Astrocyte (in vitro differentiated cells and primary cell): Measurements from ENCODE around the gene RBM14. TPM values are rescaled to one million over a fixed set of nuclear protein-coding genes. Genes with fewer than 3 reads are reported as not detected.

Experiments used
- DNase-seq: peaks from one replicate; pipeline ENCODE4 v3.0.0-alpha.2; 2010; ENCODE audit warnings: low read depth
- FAIRE-seq: peaks from 2 replicates; lab custom pipeline; 2011; peaks lifted over from hg19 to GRCh38; lab: Jason Lieb, UNC
- H2AFZ ChIP-seq: 2 replicates; pipeline ENCODE4 v1.6.0; 2012; ENCODE audit warnings: low read depth, low read length, inconsistent platforms
- H3K27ac ChIP-seq: 2 replicates; pipeline ENCODE4 v1.5.1; 2011; ENCODE audit warnings: low read depth, low read length, inconsistent platforms
- H3K27me3 ChIP-seq: 2 replicates; pipeline ENCODE4 v1.6.0; 2011; ENCODE audit warnings: low read length, inconsistent platforms; ENCODE audit not compliant: insufficient read depth
- H3K36me3 ChIP-seq: 2 replicates; pipeline ENCODE4 v1.5.1; 2011; ENCODE audit warnings: low read length, inconsistent platforms; ENCODE audit not compliant: insufficient read depth
- H3K4me1 ChIP-seq: 2 replicates; pipeline ENCODE4 v1.5.1; 2011; ENCODE audit warnings: low read length, inconsistent platforms; ENCODE audit not compliant: insufficient read depth
- H3K4me2 ChIP-seq: 2 replicates; pipeline ENCODE4 v1.6.0; 2012; ENCODE audit warnings: low read length, inconsistent platforms
- H3K4me3 ChIP-seq: 2 replicates; pipeline ENCODE4 v1.5.1; 2011; ENCODE audit warnings: low read depth, mild to moderate bottlenecking, low read length, inconsistent platforms; ENCODE audit not compliant: insufficient read depth
- H3K79me2 ChIP-seq: 2 replicates; pipeline ENCODE4 v1.6.0; 2012; ENCODE audit warnings: mild to moderate bottlenecking, low read length, inconsistent platforms; ENCODE audit not compliant: insufficient read depth
- H3K9ac ChIP-seq: 2 replicates; pipeline ENCODE4 v1.6.0; 2012; ENCODE audit warnings: mild to moderate bottlenecking, low read length, inconsistent platforms
- H3K9me3 ChIP-seq: 2 replicates; pipeline ENCODE4 v1.5.1; 2012; ENCODE audit warnings: low read depth, mild to moderate bottlenecking, low read length, inconsistent platforms; ENCODE audit not compliant: insufficient read depth
- H4K20me1 ChIP-seq: 2 replicates; pipeline ENCODE4 v1.6.0; 2012; ENCODE audit warnings: low read length, inconsistent platforms; ENCODE audit not compliant: insufficient read depth
- H3K27ac Mint-ChIP-seq: one replicate; pipeline ENCODE4 v1.8.0; 2021; ENCODE audit warnings: mild to moderate bottlenecking, mixed read lengths; ENCODE audit not compliant: unreplicated experiment
- H3K27me3 Mint-ChIP-seq: one replicate; pipeline ENCODE4 v1.8.0; 2021; ENCODE audit warnings: low read depth, mixed read lengths; ENCODE audit not compliant: unreplicated experiment
- H3K36me3 Mint-ChIP-seq: one replicate; pipeline ENCODE4 v1.8.0; 2021; ENCODE audit warnings: low read depth, mixed read lengths; ENCODE audit not compliant: unreplicated experiment
- H3K4me1 Mint-ChIP-seq: one replicate; pipeline ENCODE4 v1.8.0; 2021; ENCODE audit warnings: low read depth, mixed read lengths; ENCODE audit not compliant: unreplicated experiment
- H3K4me3 Mint-ChIP-seq: one replicate; pipeline ENCODE4 v1.8.0; 2021; ENCODE audit warnings: mild to moderate bottlenecking, moderate library complexity, mixed read lengths; ENCODE audit not compliant: unreplicated experiment
- H3K9me3 Mint-ChIP-seq: one replicate; pipeline ENCODE4 v1.8.0; 2021; ENCODE audit warnings: mild to moderate bottlenecking, mixed read lengths; ENCODE audit not compliant: unreplicated experiment
- EZH2 ChIP-seq: IDR thresholded peaks from 2 replicates; pipeline ENCODE4 v1.6.1; 2012; ENCODE audit warnings: mild to moderate bottlenecking, low read length, inconsistent platforms; ENCODE audit not compliant: insufficient read depth
- total RNA-seq: library from RNA; stranded (reverse); gene quantifications from 2 replicates; pipeline ENCODE4 v1.2.1, GENCODE V29; 2021
- TF ChIP-seq, protein P1 (sequence below): IDR thresholded peaks from 2 replicates; pipeline ENCODE4 v1.5.1; 2011; ENCODE audit warnings: low read depth, mild to moderate bottlenecking, inconsistent platforms, low read length, moderate library complexity; ENCODE audit not compliant: insufficient read depth

RBM14 gene
- total RNA-seq, 1 donor from 2014 or later = 59.7 TPM

DNA sequence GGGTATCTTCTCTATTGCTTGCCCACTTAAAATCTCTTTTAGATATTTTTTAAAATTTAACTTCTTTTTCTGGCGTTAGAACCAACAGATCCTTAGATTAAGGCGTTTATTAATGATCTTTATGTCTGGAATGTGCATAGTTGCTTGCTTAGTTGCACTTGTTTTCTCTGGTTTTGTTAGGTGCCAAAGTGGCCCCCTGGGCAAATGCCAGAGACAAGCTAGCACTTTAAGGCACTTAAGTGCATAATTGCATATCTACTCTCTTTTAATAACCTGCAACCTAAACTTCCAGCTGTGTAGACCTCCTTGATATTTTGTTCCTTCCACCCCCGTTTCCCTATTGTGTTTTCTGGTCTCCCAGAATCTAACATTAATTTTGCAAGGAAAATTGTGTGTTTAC lies 25.4 kb downstream of the RBM14 start:
- Histone ChIP-seq H3K4me3 (peak overlapping the region; percentile 89), H3K4me1 (peaks cover 48% of the 10 kb centered on the region), H3K27me3 (no peaks in the 10 kb centered on the region), H3K4me2 (peak overlapping the region; percentile 96), H3K9ac (peak overlapping the region; percentile 92), H3K36me3 (peaks cover 61% of the 10 kb centered on the region), H4K20me1 (peaks cover 87% of the 10 kb centered on the region), H3K9me3 (no peaks in the 10 kb centered on the region), H3K27ac (no peak overlapping the region), H3K79me2 (peaks cover 97% of the 10 kb centered on the region), H2AFZ (no peak overlapping the region)
- Mint-ChIP-seq H3K27ac (no peak overlapping the region), H3K9me3 (no peaks in the 10 kb centered on the region), H3K4me1 (peaks cover 51% of the 10 kb centered on the region), H3K36me3 (peaks cover 32% of the 10 kb centered on the region), H3K27me3 (no peaks in the 10 kb centered on the region), H3K4me3 (peak overlapping the region; percentile 99)
- TF ChIP-seq, protein P1, sequence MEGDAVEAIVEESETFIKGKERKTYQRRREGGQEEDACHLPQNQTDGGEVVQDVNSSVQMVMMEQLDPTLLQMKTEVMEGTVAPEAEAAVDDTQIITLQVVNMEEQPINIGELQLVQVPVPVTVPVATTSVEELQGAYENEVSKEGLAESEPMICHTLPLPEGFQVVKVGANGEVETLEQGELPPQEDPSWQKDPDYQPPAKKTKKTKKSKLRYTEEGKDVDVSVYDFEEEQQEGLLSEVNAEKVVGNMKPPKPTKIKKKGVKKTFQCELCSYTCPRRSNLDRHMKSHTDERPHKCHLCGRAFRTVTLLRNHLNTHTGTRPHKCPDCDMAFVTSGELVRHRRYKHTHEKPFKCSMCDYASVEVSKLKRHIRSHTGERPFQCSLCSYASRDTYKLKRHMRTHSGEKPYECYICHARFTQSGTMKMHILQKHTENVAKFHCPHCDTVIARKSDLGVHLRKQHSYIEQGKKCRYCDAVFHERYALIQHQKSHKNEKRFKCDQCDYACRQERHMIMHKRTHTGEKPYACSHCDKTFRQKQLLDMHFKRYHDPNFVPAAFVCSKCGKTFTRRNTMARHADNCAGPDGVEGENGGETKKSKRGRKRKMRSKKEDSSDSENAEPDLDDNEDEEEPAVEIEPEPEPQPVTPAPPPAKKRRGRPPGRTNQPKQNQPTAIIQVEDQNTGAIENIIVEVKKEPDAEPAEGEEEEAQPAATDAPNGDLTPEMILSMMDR = no peak
- TF ChIP-seq EZH2 = no peak
- FAIRE-seq (no peak), DNase-seq (peak; percentile 49)

DNA sequence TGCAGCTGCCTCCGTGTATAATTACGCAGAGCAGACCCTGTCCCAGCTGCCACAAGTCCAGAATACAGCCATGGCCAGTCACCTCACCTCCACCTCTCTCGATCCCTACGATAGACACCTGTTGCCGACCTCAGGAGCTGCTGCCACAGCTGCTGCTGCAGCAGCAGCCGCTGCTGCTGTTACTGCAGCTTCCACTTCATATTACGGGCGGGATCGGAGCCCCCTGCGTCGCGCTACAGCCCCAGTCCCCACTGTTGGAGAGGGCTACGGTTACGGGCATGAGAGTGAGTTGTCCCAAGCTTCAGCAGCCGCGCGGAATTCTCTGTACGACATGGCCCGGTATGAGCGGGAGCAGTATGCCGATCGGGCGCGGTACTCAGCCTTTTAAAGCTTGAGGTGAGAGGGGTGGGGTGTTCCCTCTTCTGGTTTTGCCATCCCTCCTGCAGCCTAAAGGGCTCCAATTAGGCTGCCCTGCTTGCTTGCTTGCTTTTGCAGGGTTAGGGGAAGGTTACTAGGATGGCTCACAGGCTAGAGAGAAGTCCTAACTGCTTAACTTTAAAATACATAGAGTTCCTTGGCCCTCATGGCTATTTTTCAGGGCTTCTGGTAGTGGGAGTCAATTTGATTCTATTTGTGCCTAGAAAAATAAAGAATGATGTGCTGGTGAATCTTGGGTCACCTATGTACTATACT lies 27.5 kb downstream of the RBM14 start:
- Histone ChIP-seq H2AFZ (no peak overlapping the region), H3K27ac (no peak overlapping the region), H4K20me1 (peaks cover 98% of the 10 kb centered on the region), H3K36me3 (peaks cover 67% of the 10 kb centered on the region), H3K4me1 (peaks cover 39% of the 10 kb centered on the region), H3K9me3 (no peaks in the 10 kb centered on the region), H3K4me3 (no peak overlapping the region), H3K9ac (no peak overlapping the region), H3K79me2 (peaks cover 99% of the 10 kb centered on the region), H3K4me2 (peak overlapping the region; percentile 96), H3K27me3 (no peaks in the 10 kb centered on the region)
- H3K4me3 Mint-ChIP-seq = peak overlapping the region; percentile 99
- no peaks in the 10 kb centered on the region for H3K9me3 Mint-ChIP-seq
- no peak for DNase-seq
- no peaks in the 10 kb centered on the region for H3K27me3 Mint-ChIP-seq
- peak overlapping the region; percentile 36 for H3K27ac Mint-ChIP-seq
- H3K36me3 Mint-ChIP-seq = peaks cover 32% of the 10 kb centered on the region
- no peak for FAIRE-seq
- TF ChIP-seq, protein P1 = no peak
- no peak for TF ChIP-seq EZH2
- peaks cover 50% of the 10 kb centered on the region for H3K4me1 Mint-ChIP-seq

DNA sequence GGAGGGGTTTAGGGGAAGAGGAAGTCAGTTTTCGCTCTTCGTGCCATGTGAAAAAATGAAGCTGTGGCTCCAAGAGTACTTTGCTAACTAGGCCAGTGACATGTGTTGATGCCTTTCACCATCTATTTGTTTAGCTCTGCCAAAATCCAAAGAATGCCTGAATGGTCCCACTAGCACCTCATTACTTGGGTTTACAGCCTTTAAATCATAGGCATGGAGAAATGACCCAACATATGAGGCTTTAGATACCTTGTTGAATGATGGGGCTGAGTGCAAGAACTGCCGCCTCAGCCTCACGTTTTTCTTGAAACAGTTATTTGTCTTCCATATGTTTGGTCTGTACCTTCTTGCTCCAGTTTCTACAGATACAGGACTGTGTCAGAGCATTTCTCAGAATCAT lies 30.4 kb downstream of the RBM14 start:
- Histone ChIP-seq H3K9ac (no peak overlapping the region), H3K4me3 (no peak overlapping the region), H3K79me2 (peaks cover 94% of the 10 kb centered on the region), H3K4me1 (peaks cover 19% of the 10 kb centered on the region), H4K20me1 (peaks cover 93% of the 10 kb centered on the region), H3K27ac (no peak overlapping the region), H3K9me3 (no peaks in the 10 kb centered on the region), H2AFZ (no peak overlapping the region), H3K4me2 (no peak overlapping the region), H3K36me3 (peaks cover 64% of the 10 kb centered on the region), H3K27me3 (no peaks in the 10 kb centered on the region)
- Mint-ChIP-seq H3K27ac (no peak overlapping the region), H3K36me3 (peaks cover 39% of the 10 kb centered on the region), H3K4me3 (no peak overlapping the region), H3K4me1 (peaks cover 45% of the 10 kb centered on the region), H3K9me3 (no peaks in the 10 kb centered on the region), H3K27me3 (no peaks in the 10 kb centered on the region)
- no peak for DNase-seq
- TF ChIP-seq, protein P1 = no peak
- no peak for TF ChIP-seq EZH2
- no peak for FAIRE-seq
